WI38 (cell line): ENCODE data around the gene STK40.

Source experiments
- H3K4me3 ChIP-seq: 2 replicates; pipeline ENCODE4 v1.5.1; 2011; ENCODE audit warnings: low read depth, mild to moderate bottlenecking, control low read depth, low read length
- TF ChIP-seq, protein P1 (sequence below): IDR thresholded peaks from 2 replicates; pipeline ENCODE4 v1.5.1; 2012; ENCODE audit warnings: low read depth, mild to moderate bottlenecking, control low read depth, low read length

The STK40 gene

DNA sequence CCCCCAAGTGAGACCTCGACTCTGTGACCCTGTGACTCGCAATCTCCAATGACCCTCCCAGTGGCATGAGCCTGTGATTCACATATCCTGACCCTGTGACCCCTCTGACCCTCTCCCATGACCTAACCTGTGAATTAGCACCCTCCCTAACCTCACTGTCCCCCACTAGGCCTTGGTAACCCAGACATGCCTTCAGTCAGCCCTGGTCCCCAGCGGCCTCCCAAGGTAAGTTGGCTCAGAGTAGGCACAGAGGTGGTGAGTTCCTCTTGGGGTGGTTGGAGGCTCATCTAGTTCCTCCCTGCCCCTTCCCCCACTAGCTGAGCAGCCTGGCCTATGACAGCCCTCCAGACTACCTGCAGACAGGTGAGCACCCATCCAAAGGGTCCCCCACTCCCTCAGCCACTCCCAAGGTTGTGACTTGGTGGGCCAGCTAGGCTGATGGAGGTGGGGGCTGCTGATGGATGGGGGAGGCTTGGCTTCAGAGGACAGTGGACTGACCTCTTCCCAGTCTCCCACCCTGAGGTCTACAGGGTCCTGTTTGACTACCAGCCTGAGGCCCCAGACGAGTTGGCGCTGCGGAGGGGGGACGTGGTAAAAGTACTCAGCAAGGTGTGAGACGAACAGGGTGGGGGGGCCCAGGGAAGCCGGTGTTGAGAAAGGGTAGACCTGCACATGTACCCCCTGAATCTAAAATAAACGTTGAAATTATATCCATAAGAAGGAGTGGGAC lies 78.0 kb downstream of the STK40 start:
- peak overlapping the region; percentile 68 for H3K4me3 ChIP-seq
- TF ChIP-seq, protein P1, sequence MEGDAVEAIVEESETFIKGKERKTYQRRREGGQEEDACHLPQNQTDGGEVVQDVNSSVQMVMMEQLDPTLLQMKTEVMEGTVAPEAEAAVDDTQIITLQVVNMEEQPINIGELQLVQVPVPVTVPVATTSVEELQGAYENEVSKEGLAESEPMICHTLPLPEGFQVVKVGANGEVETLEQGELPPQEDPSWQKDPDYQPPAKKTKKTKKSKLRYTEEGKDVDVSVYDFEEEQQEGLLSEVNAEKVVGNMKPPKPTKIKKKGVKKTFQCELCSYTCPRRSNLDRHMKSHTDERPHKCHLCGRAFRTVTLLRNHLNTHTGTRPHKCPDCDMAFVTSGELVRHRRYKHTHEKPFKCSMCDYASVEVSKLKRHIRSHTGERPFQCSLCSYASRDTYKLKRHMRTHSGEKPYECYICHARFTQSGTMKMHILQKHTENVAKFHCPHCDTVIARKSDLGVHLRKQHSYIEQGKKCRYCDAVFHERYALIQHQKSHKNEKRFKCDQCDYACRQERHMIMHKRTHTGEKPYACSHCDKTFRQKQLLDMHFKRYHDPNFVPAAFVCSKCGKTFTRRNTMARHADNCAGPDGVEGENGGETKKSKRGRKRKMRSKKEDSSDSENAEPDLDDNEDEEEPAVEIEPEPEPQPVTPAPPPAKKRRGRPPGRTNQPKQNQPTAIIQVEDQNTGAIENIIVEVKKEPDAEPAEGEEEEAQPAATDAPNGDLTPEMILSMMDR: no peak

DNA sequence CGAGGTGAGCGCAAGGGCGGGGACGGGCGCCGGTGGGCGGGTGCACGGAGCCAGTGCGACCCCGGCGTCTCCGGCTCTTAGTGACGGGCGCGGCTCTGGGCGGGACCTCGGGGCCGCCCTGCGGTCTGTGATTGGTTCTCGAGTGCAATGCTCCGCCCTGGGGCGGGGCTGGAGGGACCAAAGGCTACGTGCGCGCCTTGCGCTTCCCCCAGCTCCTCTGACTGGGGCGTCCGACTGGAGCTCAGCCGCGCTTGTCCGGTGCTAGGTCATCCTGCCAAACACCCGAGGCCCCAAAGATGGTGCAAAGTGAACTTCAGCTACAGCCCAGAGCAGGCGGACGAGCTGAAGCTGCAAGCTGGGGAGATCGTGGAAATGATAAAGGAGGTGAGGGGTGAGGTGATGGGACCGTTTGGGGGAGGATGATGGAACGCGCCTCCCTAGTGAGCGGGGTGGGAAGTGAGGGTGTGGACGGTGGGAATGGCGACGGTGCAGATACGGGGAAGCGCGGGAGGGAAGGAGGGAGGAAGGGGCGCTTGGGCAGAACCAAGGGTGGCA lies 78.7 kb downstream of the STK40 start:
- H3K4me3 ChIP-seq: peak overlapping the region; percentile 68
- TF ChIP-seq, protein P1: no peak

- TF ChIP-seq, protein P1: no peak
- peak within 1 kb of the TSS; percentile 68 for H3K4me3 ChIP-seq
Measured at GRCh38 chr1:36306210-36306901, 79.4 kb downstream of the STK40 start, which contains the start of gene SH3D21. Gene SH3D21 (plus strand): TSS chr1:36306368. CDS start chr1:36306421, 53 bp downstream.

GRCh38 chr1:36305915-36306209 lies 79.9 kb downstream of the STK40 start:
- no peak overlapping the region for H3K4me3 ChIP-seq

GRCh38 chr1:36304970-36305914 lies 80.5 kb downstream of the STK40 start:
- no peak overlapping the region for H3K4me3 ChIP-seq

More at GRCh38 chr1:36305915-36306209, 79.9 kb downstream of the STK40 start:
- TF ChIP-seq, protein P1: no peak

DNA sequence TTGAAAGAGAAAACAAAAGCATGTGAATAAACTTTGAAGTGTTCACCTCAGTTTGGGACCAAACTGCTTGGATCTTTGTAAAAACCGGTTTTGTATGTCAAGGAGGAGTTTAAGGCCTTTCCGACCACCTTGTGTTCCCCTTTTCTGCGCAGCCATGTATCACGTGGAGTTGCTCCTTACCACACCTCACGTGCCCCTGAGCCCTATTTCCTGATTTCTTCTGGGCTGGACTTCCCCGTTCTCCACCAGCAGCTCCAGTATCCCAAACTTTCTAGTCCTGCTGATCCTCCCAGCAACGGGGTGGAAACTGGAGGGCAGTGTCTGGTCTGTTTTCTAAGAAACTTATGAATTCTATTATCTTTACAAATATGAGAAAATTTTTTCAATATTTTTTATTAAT lies 81.2 kb downstream of the STK40 start:
- TF ChIP-seq, protein P1: no peak
- no peak overlapping the region for H3K4me3 ChIP-seq

More at GRCh38 chr1:36304970-36305914, 80.5 kb downstream of the STK40 start:
- TF ChIP-seq, protein P1: no peak
